Measurements from ENCODE around the gene C1orf232. TPM values are rescaled to one million over a fixed set of nuclear protein-coding genes. Genes with fewer than 3 reads are reported as not detected.
A peak's percentile ranks its signal among the peaks of the same experiment; 100 is the strongest.

Gene C1orf232
- not detected for total RNA-seq
- polyA plus RNA-seq: not detected

GRCh38 chr1:26168410-26169197, at the start of gene C1orf232:
TSS of gene C1orf232 (minus strand) at chr1:26168963. CDS start at chr1:26168499, 464 bp downstream.
- Histone ChIP-seq H3K4me3 (ENCODE audit: low read depth, low read length) (peak within 1 kb of the TSS; percentile 26), H3K36me3 (ENCODE audit: control insufficient read depth, insufficient read depth, low read length) (no peaks in the 10 kb centered on the region), H3K9me3 (ENCODE audit: control insufficient read depth in 2 of 2, low read length in 2 of 2) (no peaks in the 10 kb centered on the region), H3K27ac (ENCODE audit: insufficient read depth, low read length, poor library complexity, severe bottlenecking) (peak within 1 kb of the TSS; percentile 75), H3K27me3 (ENCODE audit: control insufficient read depth, insufficient read depth, low read length) (peaks cover under 1% of the 10 kb centered on the region), H3K4me1 (ENCODE audit: control insufficient read depth, insufficient read depth, low read length, poor library complexity, severe bottlenecking) (peaks cover 30% of the 10 kb centered on the region)
- Mint-ChIP-seq H3K27ac (peak within 1 kb of the TSS; percentile 87 to 93 (median 89)), H3K4me3 (peak within 1 kb of the TSS; percentile 88 to 91 (median 89)), H3K4me1 (peaks cover 0 to 35% (median 9%) of the 10 kb centered on the region in 4 donors), H3K36me3 (no peaks in the 10 kb centered on the region), H3K9me3 (no peaks in the 10 kb centered on the region), H3K27me3 (peaks cover 3% of the 10 kb centered on the region)
- no peak for DNase-seq
- ATAC-seq (ENCODE audit: low read depth in 2 of 2): no peak

GRCh38 chr1:26215246-26215645, 46.5 kb upstream of the C1orf232 start:
- H3K27ac ChIP-seq (ENCODE audit: insufficient read depth, low read length, poor library complexity, severe bottlenecking): no peak overlapping the region
- ATAC-seq (ENCODE audit: low read depth in 2 of 2) (no peak), DNase-seq (no peak)
- no peak overlapping the region for H3K4me3 Mint-ChIP-seq
- H3K27me3 Mint-ChIP-seq: peaks cover 14% of the 10 kb centered on the region
- H3K9me3 Mint-ChIP-seq: no peaks in the 10 kb centered on the region
- H3K36me3 Mint-ChIP-seq: no peaks in the 10 kb centered on the region
- H3K4me1 Mint-ChIP-seq: no peaks in the 10 kb centered on the region
- H3K27ac Mint-ChIP-seq: peak overlapping the region in 1 of 3 donors; percentile 41
- no peak overlapping the region for H3K4me3 ChIP-seq (ENCODE audit: low read depth, low read length)
- H3K9me3 ChIP-seq (ENCODE audit: control insufficient read depth in 2 of 2, low read length in 2 of 2): no peaks in the 10 kb centered on the region
- no peaks in the 10 kb centered on the region for H3K4me1 ChIP-seq (ENCODE audit: control insufficient read depth, insufficient read depth, low read length, poor library complexity, severe bottlenecking)
- no peaks in the 10 kb centered on the region for H3K36me3 ChIP-seq (ENCODE audit: control insufficient read depth, insufficient read depth, low read length)
- no peaks in the 10 kb centered on the region for H3K27me3 ChIP-seq (ENCODE audit: control insufficient read depth, insufficient read depth, low read length)

GRCh38 chr1:26213335-26213905, 44.7 kb upstream of the C1orf232 start:
- Mint-ChIP-seq H3K4me3 (no peak overlapping the region), H3K4me1 (no peaks in the 10 kb centered on the region), H3K27me3 (peaks cover 10% of the 10 kb centered on the region), H3K9me3 (no peaks in the 10 kb centered on the region), H3K27ac (no peak overlapping the region), H3K36me3 (no peaks in the 10 kb centered on the region)
- no peak for DNase-seq
- ATAC-seq (ENCODE audit: low read depth in 2 of 2): no peak
- Histone ChIP-seq H3K27me3 (ENCODE audit: control insufficient read depth, insufficient read depth, low read length) (no peaks in the 10 kb centered on the region), H3K27ac (ENCODE audit: insufficient read depth, low read length, poor library complexity, severe bottlenecking) (no peak overlapping the region), H3K4me1 (ENCODE audit: control insufficient read depth, insufficient read depth, low read length, poor library complexity, severe bottlenecking) (no peaks in the 10 kb centered on the region), H3K9me3 (ENCODE audit: control insufficient read depth in 2 of 2, low read length in 2 of 2) (no peaks in the 10 kb centered on the region), H3K4me3 (ENCODE audit: low read depth, low read length) (no peak overlapping the region), H3K36me3 (ENCODE audit: control insufficient read depth, insufficient read depth, low read length) (no peaks in the 10 kb centered on the region)

GRCh38 chr1:26212726-26213125, 44.0 kb upstream of the C1orf232 start:
- Mint-ChIP-seq H3K36me3 (no peaks in the 10 kb centered on the region), H3K4me1 (no peaks in the 10 kb centered on the region), H3K4me3 (no peak overlapping the region), H3K9me3 (no peaks in the 10 kb centered on the region), H3K27ac (peak overlapping the region in 1 of 3 donors; percentile 43), H3K27me3 (peaks cover 10% of the 10 kb centered on the region)
- Histone ChIP-seq H3K4me3 (ENCODE audit: low read depth, low read length) (no peak overlapping the region), H3K9me3 (ENCODE audit: control insufficient read depth in 2 of 2, low read length in 2 of 2) (no peaks in the 10 kb centered on the region), H3K4me1 (ENCODE audit: control insufficient read depth, insufficient read depth, low read length, poor library complexity, severe bottlenecking) (no peaks in the 10 kb centered on the region), H3K36me3 (ENCODE audit: control insufficient read depth, insufficient read depth, low read length) (no peaks in the 10 kb centered on the region), H3K27ac (ENCODE audit: insufficient read depth, low read length, poor library complexity, severe bottlenecking) (no peak overlapping the region), H3K27me3 (ENCODE audit: control insufficient read depth, insufficient read depth, low read length) (no peaks in the 10 kb centered on the region)
- no peak for DNase-seq
- ATAC-seq (ENCODE audit: low read depth in 2 of 2): no peak

- no peaks in the 10 kb centered on the region for H3K36me3 ChIP-seq (ENCODE audit: control insufficient read depth, insufficient read depth, low read length)
- H3K9me3 ChIP-seq (ENCODE audit: control insufficient read depth in 2 of 2, low read length in 2 of 2): no peaks in the 10 kb centered on the region
- no peak for ATAC-seq (ENCODE audit: low read depth in 2 of 2)
- no peak for DNase-seq
- Mint-ChIP-seq H3K4me3 (no peak overlapping the region), H3K4me1 (no peaks in the 10 kb centered on the region), H3K9me3 (no peaks in the 10 kb centered on the region), H3K36me3 (no peaks in the 10 kb centered on the region), H3K27ac (peak overlapping the region in 1 of 3 donors; percentile 20), H3K27me3 (peaks cover 5% of the 10 kb centered on the region)
- H3K27me3 ChIP-seq (ENCODE audit: control insufficient read depth, insufficient read depth, low read length): no peaks in the 10 kb centered on the region
- no peak overlapping the region for H3K27ac ChIP-seq (ENCODE audit: insufficient read depth, low read length, poor library complexity, severe bottlenecking)
- no peak overlapping the region for H3K4me3 ChIP-seq (ENCODE audit: low read depth, low read length)
- no peaks in the 10 kb centered on the region for H3K4me1 ChIP-seq (ENCODE audit: control insufficient read depth, insufficient read depth, low read length, poor library complexity, severe bottlenecking)
These were observed 41.5 kb upstream of the C1orf232 start for GRCh38 chr1:26210147-26210870.

- H3K9me3 ChIP-seq (ENCODE audit: control insufficient read depth in 2 of 2, low read length in 2 of 2): no peaks in the 10 kb centered on the region
- H3K36me3 ChIP-seq (ENCODE audit: control insufficient read depth, insufficient read depth, low read length): no peaks in the 10 kb centered on the region
- Mint-ChIP-seq H3K4me1 (peaks cover 5 to 47% (median 26%) of the 10 kb centered on the region in 4 donors), H3K27me3 (peaks cover 5% of the 10 kb centered on the region), H3K9me3 (no peaks in the 10 kb centered on the region), H3K36me3 (no peaks in the 10 kb centered on the region), H3K27ac (peak overlapping the region; percentile 32 to 98 (median 91)), H3K4me3 (no peak overlapping the region)
- DNase-seq: peak in 1 of 3 donors; percentile 27
- H3K27me3 ChIP-seq (ENCODE audit: control insufficient read depth, insufficient read depth, low read length): no peaks in the 10 kb centered on the region
- no peak overlapping the region for H3K4me3 ChIP-seq (ENCODE audit: low read depth, low read length)
- H3K4me1 ChIP-seq (ENCODE audit: control insufficient read depth, insufficient read depth, low read length, poor library complexity, severe bottlenecking): peaks cover 29% of the 10 kb centered on the region
- no peak for ATAC-seq (ENCODE audit: low read depth in 2 of 2)
- H3K27ac ChIP-seq (ENCODE audit: insufficient read depth, low read length, poor library complexity, severe bottlenecking): no peak overlapping the region
These were observed 35.0 kb upstream of the C1orf232 start for GRCh38 chr1:26203642-26204318.

GRCh38 chr1:26200413-26200812, 31.6 kb upstream of the C1orf232 start:
- H3K27ac Mint-ChIP-seq: peak overlapping the region; percentile 72 to 98 (median 88)

More at GRCh38 chr1:26200413-26200812, 31.6 kb upstream of the C1orf232 start:
- Histone ChIP-seq H3K36me3 (ENCODE audit: control insufficient read depth, insufficient read depth, low read length) (no peaks in the 10 kb centered on the region), H3K4me1 (ENCODE audit: control insufficient read depth, insufficient read depth, low read length, poor library complexity, severe bottlenecking) (peaks cover 29% of the 10 kb centered on the region), H3K27me3 (ENCODE audit: control insufficient read depth, insufficient read depth, low read length) (no peaks in the 10 kb centered on the region), H3K27ac (ENCODE audit: insufficient read depth, low read length, poor library complexity, severe bottlenecking) (no peak overlapping the region), H3K9me3 (ENCODE audit: control insufficient read depth in 2 of 2, low read length in 2 of 2) (no peaks in the 10 kb centered on the region), H3K4me3 (ENCODE audit: low read depth, low read length) (no peak overlapping the region)
- no peaks in the 10 kb centered on the region for H3K36me3 Mint-ChIP-seq
- H3K4me3 Mint-ChIP-seq: peak overlapping the region in 2 of 4 donors; percentile 39 to 43
- peaks cover 5 to 47% (median 26%) of the 10 kb centered on the region in 4 donors for H3K4me1 Mint-ChIP-seq
- H3K27me3 Mint-ChIP-seq: peaks cover 10% of the 10 kb centered on the region
- ATAC-seq (ENCODE audit: low read depth in 2 of 2) (no peak), DNase-seq (no peak)
- no peaks in the 10 kb centered on the region for H3K9me3 Mint-ChIP-seq
